NCI-H2029 (cell line): ENCODE results near the gene LYZL2.
"Not testable (repeated sequence)": the region's sequence is repeated elsewhere in the genome, so short reads cannot be mapped to it uniquely, and the experiment has no call there.

Experiments
- DNase-seq: peaks from one replicate; lab custom pipeline; 2025; lab: John Stamatoyannopoulos, UW

LYZL2 gene

GRCh38 chr10:30639946-30640786 lies 10.6 kb upstream of the LYZL2 start:
- DNase-seq, result no peak

GRCh38 chr10:30637881-30638467 lies 8.4 kb upstream of the LYZL2 start:
- no peak for DNase-seq

- DNase-seq, result no peak
Observed at GRCh38 chr10:30631188-30631587, 1.6 kb upstream of the LYZL2 start.

GRCh38 chr10:30630571-30630970 lies 1.0 kb upstream of the LYZL2 start:
- DNase-seq, result no peak

GRCh38 chr10:30628576-30628975 lies 977 bp downstream of the LYZL2 start:
- not testable (repeated sequence) for DNase-seq

DNA sequence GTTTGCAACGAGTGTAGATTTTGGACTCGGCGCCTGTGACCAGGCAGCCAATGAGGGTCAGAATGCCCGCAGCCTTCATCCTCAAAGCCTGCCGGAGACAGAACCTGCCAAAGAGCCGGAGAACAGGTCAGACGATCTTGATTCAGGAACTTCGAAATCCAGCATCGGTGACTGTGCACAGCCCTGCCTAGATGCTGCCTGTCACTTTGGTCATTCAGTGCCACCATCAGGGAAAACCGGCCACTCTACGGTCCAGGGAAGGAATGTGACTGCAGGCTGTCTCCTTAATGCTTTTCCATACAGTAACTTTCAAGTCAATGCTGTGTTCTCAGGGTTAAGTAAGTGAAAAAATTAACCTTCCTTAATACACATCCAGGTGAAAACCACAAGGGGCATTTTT lies 2.7 kb downstream of the LYZL2 start:
- DNase-seq, result not testable (repeated sequence)

GRCh38 chr10:30626196-30626595 lies 3.4 kb downstream of the LYZL2 start:
- DNase-seq, result not testable (repeated sequence)

DNA sequence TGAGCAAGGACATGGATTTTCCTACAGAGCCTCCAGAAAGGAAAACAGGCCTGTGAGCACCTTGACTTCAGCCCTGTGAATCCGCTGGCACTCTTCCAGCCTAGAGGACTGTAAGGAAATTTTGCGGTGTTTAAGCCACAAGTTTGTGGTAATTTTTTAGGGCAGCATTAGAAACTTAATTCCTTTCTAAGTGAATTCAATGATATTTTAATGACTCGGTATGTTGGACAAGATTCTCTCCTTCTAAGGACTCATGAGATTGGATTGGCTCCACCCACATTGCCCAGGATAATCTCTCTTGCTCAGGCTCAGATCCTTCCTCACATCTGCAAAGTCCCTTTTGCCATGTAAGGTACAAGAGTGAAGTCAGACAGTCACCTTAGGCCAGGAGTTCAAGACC lies 4.5 kb downstream of the LYZL2 start:
- DNase-seq, result no peak

GRCh38 chr10:30619966-30620365 lies 9.6 kb downstream of the LYZL2 start:
- no peak for DNase-seq

GRCh38 chr10:30617070-30617469 lies 12.5 kb downstream of the LYZL2 start:
- no peak for DNase-seq

DNA sequence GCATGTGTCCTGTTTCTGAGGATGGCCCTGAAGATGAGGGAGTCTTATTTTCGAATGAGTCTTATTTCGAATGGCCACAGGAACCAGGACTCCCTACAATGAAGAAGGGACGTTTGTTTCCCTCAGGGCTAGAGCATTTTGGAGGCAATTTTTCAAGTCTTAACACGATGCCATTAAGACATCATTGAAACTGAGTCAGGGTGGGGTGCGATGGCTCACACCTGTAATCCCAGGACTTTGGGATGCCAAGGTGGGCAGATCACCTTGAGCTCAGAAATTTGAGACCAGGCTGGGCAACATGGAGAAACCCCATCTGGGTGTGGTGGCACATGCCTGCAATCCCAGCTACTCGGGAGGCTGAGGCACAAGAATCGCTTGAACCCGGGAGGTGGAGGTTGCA lies 18.5 kb downstream of the LYZL2 start:
- DNase-seq, result not testable (repeated sequence)

- DNase-seq, result no peak
Observed at GRCh38 chr10:30607814-30608213, 21.7 kb downstream of the LYZL2 start.

- no peak for DNase-seq
Observed at GRCh38 chr10:30606313-30606712, 23.2 kb downstream of the LYZL2 start.

- DNase-seq, result peak; percentile 21
Observed at GRCh38 chr10:30605341-30606121, 24.0 kb downstream of the LYZL2 start.

- no peak for DNase-seq
Observed at GRCh38 chr10:30603589-30603988, 26.0 kb downstream of the LYZL2 start.

DNA sequence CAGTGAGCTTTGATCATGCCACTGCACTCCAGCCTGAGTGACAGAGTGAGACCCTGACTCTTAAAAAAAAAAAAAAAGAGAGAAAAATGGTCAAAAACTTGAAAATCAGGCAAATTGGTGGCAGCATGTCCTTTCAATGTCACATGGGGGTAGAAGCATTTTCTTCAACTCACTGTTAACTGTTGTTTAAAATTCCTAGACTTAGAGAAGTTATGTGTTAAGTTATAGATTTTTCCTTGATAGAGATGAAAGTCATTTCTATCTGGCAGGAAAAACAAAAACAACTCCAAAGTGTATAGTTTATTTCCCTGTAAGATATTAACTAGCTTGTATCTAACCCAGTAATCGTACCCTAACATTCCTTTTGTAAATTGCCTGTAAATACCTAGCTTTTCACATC lies 26.8 kb downstream of the LYZL2 start:
- no peak for DNase-seq

GRCh38 chr10:30600005-30600404 lies 29.5 kb downstream of the LYZL2 start:
- no peak for DNase-seq

- DNase-seq, result no peak
Observed at GRCh38 chr10:30598105-30598776, 31.3 kb downstream of the LYZL2 start.

DNA sequence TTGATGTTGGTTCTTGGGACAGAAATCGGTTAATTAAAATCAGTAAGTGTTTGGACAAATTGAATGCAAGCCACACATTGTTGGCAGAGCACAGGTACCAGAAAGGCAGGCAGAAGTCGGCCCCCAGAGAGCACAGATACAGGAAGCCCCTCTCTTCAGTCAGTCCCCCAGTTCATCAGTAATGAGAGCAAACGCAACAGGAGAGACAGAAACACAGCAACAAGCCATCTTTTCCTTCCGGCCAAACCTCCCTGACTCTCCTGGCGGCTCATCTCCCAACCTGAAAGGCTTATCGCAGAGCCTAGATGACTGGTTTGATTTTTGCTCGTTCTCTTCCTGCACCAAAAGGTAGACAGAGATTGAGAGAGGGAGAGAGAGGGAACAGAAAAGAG lies 32.1 kb downstream of the LYZL2 start:
- DNase-seq, result not testable (repeated sequence)

DNA sequence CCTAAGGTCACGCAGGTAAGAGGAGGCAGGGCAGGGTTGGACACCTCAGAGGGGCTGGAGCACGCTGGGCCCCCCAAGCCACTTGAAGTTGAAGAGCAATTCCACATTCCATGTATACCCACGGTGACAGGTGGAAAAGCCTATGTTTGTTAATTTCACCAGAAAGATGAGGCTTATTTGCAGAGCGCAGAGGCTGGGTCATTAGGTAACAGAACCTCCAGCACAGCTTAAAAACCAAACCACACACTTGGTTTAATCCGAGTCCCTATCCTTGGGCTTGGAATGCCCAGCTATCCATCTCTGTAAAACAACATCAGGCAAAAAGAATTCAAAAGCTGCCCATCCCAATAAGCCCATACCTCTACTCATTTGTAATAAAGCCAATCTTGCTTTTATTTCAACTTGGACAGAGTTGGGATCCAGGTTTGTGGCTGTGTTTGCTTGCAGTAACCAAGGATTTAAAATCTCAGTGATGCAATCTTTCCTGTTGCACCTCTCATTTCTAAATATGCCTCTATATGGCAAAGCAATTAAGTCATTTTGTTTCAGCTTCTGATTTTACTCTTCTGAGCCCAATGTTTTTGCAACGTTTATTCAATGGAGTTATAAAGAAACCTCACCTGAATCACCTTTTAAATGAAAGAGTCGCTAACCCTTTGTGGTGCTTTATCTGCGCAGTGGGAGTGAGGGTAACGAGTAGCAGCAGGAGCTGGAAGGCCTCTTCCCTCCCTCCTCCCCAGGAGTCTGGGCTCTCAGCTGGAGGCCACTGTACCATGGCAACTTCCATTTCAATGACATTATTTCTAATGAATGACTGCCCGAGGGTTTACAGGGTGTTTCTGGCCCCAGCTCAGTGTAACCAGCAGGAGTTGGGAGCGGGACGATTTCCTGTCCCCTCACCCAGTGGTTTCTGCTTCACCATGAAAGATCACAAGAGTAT lies 32.8 kb downstream of the LYZL2 start:
- not testable (repeated sequence) for DNase-seq

DNA sequence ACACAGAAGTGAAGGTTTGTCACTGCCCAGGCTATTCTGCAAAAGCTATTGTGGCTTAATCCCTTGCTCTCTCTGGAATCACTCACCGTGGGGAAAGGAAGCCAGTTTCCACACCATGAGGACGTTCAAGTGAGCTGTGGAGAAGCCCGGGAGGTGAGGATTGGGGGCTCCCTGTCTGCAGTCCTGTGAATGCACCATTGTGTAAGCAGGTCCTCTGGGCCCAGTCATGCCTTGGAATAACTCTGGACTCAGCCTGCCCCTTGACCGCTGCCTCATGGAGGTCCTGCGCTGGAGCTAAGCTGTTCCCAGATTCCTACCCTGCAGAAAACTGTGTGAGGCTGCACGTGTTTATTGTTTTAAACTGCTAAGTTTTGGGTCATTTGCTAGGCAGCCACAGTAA lies 33.5 kb downstream of the LYZL2 start:
- DNase-seq, result no peak
